NCI-H1092 (cell line): ENCODE data around the gene RPS6KA5.
"Not testable (repeated sequence)": the region's sequence is repeated elsewhere in the genome, so short reads cannot be mapped to it uniquely, and the experiment has no call there.

ENCODE experiments used
- DNase-seq: peaks from one replicate; lab custom pipeline; 2025; lab: John Stamatoyannopoulos, UW

The RPS6KA5 gene

GRCh38 chr14:90837355-90837754, 223.1 kb downstream of the RPS6KA5 start:
- DNase-seq = no peak

- no peak for DNase-seq
Observed at GRCh38 chr14:90836692-90837063, 223.8 kb downstream of the RPS6KA5 start.

- no peak for DNase-seq
Observed at GRCh38 chr14:90831821-90832220, 228.6 kb downstream of the RPS6KA5 start.

GRCh38 chr14:90830931-90831701, 229.3 kb downstream of the RPS6KA5 start:
- no peak for DNase-seq

GRCh38 chr14:90829677-90830076, 230.8 kb downstream of the RPS6KA5 start:
- DNase-seq = no peak

- DNase-seq = no peak
Observed at GRCh38 chr14:90828642-90829487, 231.6 kb downstream of the RPS6KA5 start.

GRCh38 chr14:90827919-90828610, 232.4 kb downstream of the RPS6KA5 start:
- DNase-seq = peak; percentile 89

- DNase-seq = not testable (repeated sequence)
Observed at GRCh38 chr14:90823542-90823941, 236.9 kb downstream of the RPS6KA5 start.

GRCh38 chr14:90820958-90821357, 239.5 kb downstream of the RPS6KA5 start:
- no peak for DNase-seq

- no peak for DNase-seq
Observed at GRCh38 chr14:90819734-90820393, 240.6 kb downstream of the RPS6KA5 start.

- no peak for DNase-seq
Observed at GRCh38 chr14:90818715-90819114, 241.7 kb downstream of the RPS6KA5 start.

GRCh38 chr14:90816681-90817436, 243.6 kb downstream of the RPS6KA5 start:
- DNase-seq = no peak

- DNase-seq = peak; percentile 17
Observed at GRCh38 chr14:90815822-90816662, 244.4 kb downstream of the RPS6KA5 start, which contains the start of gene TTC7B. TTC7B (minus strand) TSS chr14:90816430; CDS start chr14:90816295, 135 bp downstream.

GRCh38 chr14:90815572-90815821, 244.9 kb downstream of the RPS6KA5 start:
- DNase-seq = no peak

- no peak for DNase-seq
Observed at GRCh38 chr14:90814806-90815571, 245.5 kb downstream of the RPS6KA5 start.

- no peak for DNase-seq
Observed at GRCh38 chr14:90813442-90813841, 247.0 kb downstream of the RPS6KA5 start.

GRCh38 chr14:90812109-90812508, 248.3 kb downstream of the RPS6KA5 start:
- DNase-seq = no peak

- DNase-seq = no peak
Observed at GRCh38 chr14:90811641-90812040, 248.8 kb downstream of the RPS6KA5 start.

GRCh38 chr14:90810806-90811205, 249.6 kb downstream of the RPS6KA5 start:
- DNase-seq = no peak
